Uterus (tissue), 2 donors: ENCODE results near the gene NKAIN2.

Source experiments
- POLR2A ChIP-seq, 2 donors: fragments of 450-650 bp; IDR thresholded peaks; one replicate each; pipeline ENCODE4 v1.6.1; 2016; ENCODE audit warnings: antibody characterized with exemption in 2 of 2, mild to moderate bottlenecking in 1 of 2, moderate library complexity in 1 of 2
- TF ChIP-seq, protein P1 (sequence below), 4 experiments: fragments of 200-600 bp in 2 of 4; fragments of 450-650 bp in 2 of 4; sonication (generic) in 2 of 4; IDR thresholded peaks; one replicate each; pipeline ENCODE4 v1.5.1; 2016 to 2019; ENCODE audit warnings: antibody characterized with exemption in 4 of 4, mild to moderate bottlenecking in 2 of 4, moderate library complexity in 1 of 4

DNA sequence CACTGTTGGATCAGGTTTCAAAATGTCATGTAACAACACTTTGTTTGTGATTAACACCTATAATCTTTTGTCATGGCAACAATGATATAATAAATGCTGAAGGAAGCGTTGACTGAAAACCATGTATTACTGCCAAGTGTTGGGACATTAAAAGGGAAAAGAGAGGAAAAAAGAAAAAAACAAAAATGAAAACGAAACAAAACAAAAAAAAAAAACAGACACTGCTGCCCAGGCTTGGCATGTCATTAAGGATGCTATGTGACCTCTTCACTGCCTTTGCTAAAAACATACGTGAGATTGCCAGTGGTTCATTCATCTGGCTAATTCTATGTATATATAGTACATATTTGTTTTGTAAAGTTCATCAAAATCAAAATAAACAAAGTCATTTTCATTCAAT lies 641.9 kb downstream of the NKAIN2 start:
- TF ChIP-seq, protein P1, sequence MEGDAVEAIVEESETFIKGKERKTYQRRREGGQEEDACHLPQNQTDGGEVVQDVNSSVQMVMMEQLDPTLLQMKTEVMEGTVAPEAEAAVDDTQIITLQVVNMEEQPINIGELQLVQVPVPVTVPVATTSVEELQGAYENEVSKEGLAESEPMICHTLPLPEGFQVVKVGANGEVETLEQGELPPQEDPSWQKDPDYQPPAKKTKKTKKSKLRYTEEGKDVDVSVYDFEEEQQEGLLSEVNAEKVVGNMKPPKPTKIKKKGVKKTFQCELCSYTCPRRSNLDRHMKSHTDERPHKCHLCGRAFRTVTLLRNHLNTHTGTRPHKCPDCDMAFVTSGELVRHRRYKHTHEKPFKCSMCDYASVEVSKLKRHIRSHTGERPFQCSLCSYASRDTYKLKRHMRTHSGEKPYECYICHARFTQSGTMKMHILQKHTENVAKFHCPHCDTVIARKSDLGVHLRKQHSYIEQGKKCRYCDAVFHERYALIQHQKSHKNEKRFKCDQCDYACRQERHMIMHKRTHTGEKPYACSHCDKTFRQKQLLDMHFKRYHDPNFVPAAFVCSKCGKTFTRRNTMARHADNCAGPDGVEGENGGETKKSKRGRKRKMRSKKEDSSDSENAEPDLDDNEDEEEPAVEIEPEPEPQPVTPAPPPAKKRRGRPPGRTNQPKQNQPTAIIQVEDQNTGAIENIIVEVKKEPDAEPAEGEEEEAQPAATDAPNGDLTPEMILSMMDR (IDR thresholded peaks at IDR 0.05) = no peak
- TF ChIP-seq POLR2A (IDR thresholded peaks at IDR 0.05) = no peak
